Measurements from ENCODE around the gene IGFBP2. TPM values are rescaled to one million over a fixed set of nuclear protein-coding genes. Genes with fewer than 3 reads are reported as not detected.

The IGFBP2 gene
- total RNA-seq, 2 experiments from 2014 or later = 123 to 124 TPM

- TF ChIP-seq CTCF (IDR thresholded peaks at IDR 0.05) = no peak
- Mint-ChIP-seq H3K36me3 (ENCODE audit: low read depth) (no peaks in the 10 kb centered on the region), H3K9me3 (no peaks in the 10 kb centered on the region), H3K27ac (no peak overlapping the region), H3K4me1 (ENCODE audit: low read depth) (no peaks in the 10 kb centered on the region), H3K27me3 (peaks cover 3% of the 10 kb centered on the region), H3K4me3 (no peak overlapping the region)
- ATAC-seq (no peak), DNase-seq (no peak)
- ChIA-PET CTCF (interaction anchor here (1.0 to 1.1 kb wide), 2 partner anchors 155 to 157 kb away, joined by 3 to 4 read pairs; no protein-coding TSS in a partner anchor), POLR2A (interaction anchor here (1.3 kb wide), 1 partner anchor 160 kb away, joined by 3 read pairs; no protein-coding TSS in a partner anchor)
- intact Hi-C loops (cut with micrococcal nuclease) = no loop called here
Observed at GRCh38 chr2:216674376-216674775, 41.2 kb downstream of the IGFBP2 start.

- H3K4me1 Mint-ChIP-seq (ENCODE audit: low read depth) = no peaks in the 10 kb centered on the region
- DNase-seq = no peak
- ChIA-PET CTCF (interaction anchor here (1.7 kb wide), 1 partner anchor 10 kb away, joined by 6 read pairs; no protein-coding TSS in a partner anchor), POLR2A (interaction anchor here (0.8 kb wide), 1 partner anchor 467 kb away, joined by 3 read pairs; no protein-coding TSS in a partner anchor)
- intact Hi-C loops (cut with micrococcal nuclease) = no loop called here
- H3K27me3 Mint-ChIP-seq = peaks cover 4% of the 10 kb centered on the region
- TF ChIP-seq CTCF (IDR thresholded peaks at IDR 0.05) = no peak
- no peak overlapping the region for H3K4me3 Mint-ChIP-seq
- no peak for ATAC-seq
- no peak overlapping the region for H3K27ac Mint-ChIP-seq
- H3K36me3 Mint-ChIP-seq (ENCODE audit: low read depth) = no peaks in the 10 kb centered on the region
- H3K9me3 Mint-ChIP-seq = no peaks in the 10 kb centered on the region
Observed at GRCh38 chr2:216676630-216677029, 43.4 kb downstream of the IGFBP2 start.

DNA sequence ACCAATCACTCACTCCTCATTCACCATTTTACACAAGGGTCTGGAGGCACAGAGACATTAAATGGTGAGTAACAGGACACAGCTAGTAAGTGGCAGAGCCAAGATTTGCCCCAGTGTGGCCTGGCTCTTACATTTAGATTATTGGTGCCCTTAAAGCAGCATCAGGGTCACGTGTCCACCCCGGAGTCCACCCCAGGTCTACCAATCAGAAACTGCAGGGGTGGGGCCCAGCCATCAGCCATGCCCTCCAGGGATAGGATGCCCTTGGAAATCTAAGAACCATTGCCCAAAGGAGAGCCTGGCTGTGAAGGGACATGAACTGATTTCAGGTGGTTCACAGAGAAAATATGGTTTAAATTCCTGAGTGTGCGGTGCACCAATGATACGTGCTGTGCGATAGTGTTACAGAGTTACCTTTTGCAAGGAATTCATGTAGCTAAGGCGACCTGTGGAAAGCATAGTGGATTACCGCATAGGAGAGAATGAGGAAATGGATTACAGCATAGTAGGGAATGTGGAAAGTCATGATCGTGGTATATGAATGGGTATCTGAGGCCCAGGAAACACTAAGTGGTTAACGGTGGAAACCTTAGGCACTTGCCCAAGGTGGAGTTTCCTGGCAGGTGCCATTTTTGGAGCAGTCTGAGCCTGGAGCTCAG is 44.3 kb downstream of the IGFBP2 start:
- H3K4me1 Mint-ChIP-seq (ENCODE audit: low read depth) = peaks cover 7% of the 10 kb centered on the region
- no peaks in the 10 kb centered on the region for H3K9me3 Mint-ChIP-seq
- TF ChIP-seq CTCF (IDR thresholded peaks at IDR 0.05) = no peak
- DNase-seq = no peak
- intact Hi-C loops (cut with micrococcal nuclease) = no loop called here
- H3K4me3 Mint-ChIP-seq = no peak overlapping the region
- no peak for ATAC-seq
- no peaks in the 10 kb centered on the region for H3K36me3 Mint-ChIP-seq (ENCODE audit: low read depth)
- ChIA-PET CTCF (interaction anchor here (1.2 kb wide), 1 partner anchor 13 kb away, joined by 3 read pairs; no protein-coding TSS in a partner anchor), POLR2A (no interaction called here)
- H3K27me3 Mint-ChIP-seq = peaks cover 4% of the 10 kb centered on the region
- no peak overlapping the region for H3K27ac Mint-ChIP-seq

DNA sequence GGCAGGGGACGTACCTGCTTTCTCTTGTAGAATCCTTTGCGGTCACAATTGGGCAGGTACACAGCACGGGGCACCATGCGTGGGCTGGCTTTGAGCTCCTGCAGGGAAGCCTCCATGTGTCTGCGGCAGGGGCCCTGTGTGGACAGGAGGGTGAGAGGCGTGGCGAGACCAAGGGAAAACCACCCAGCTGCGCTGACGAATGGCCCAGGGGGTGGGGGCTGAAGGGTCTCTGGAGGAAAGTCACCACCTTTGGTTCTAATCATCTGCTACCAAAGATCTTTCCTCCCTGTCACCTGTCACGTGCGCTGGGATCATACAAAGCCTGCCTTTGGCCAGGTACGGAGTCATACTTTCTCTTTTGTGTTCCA is 44.9 kb downstream of the IGFBP2 start:
- ChIA-PET POLR2A (interaction anchor here (0.9 kb wide), 1 partner anchor 57 kb away, joined by 3 read pairs; no protein-coding TSS in a partner anchor), CTCF (interaction anchor here (1.1 to 2.2 kb wide), 3 partner anchors 11 to 1035 kb away, joined by 3 to 7 read pairs (median 4); no protein-coding TSS in a partner anchor)

More for the DNA sequence above, 44.9 kb downstream of the IGFBP2 start:
- Mint-ChIP-seq H3K27ac (no peak overlapping the region), H3K4me3 (no peak overlapping the region), H3K36me3 (ENCODE audit: low read depth) (no peaks in the 10 kb centered on the region), H3K9me3 (no peaks in the 10 kb centered on the region), H3K27me3 (peaks cover 4% of the 10 kb centered on the region), H3K4me1 (ENCODE audit: low read depth) (peaks cover 7% of the 10 kb centered on the region)
- TF ChIP-seq CTCF (IDR thresholded peaks at IDR 0.05) = no peak
- intact Hi-C loops (cut with micrococcal nuclease) = no loop called here
- no peak for ATAC-seq
- no peak for DNase-seq
